Peyer's patch (tissue), 4 donors: ENCODE data around the gene CHRM1.

ENCODE experiments used
- CTCF ChIP-seq, 6 experiments: fragments of 450-650 bp in 4 of 6; fragments of 200-600 bp in 2 of 6; sonication (generic) in 1 of 6; IDR thresholded peaks; one replicate each; pipeline ENCODE4 v1.5.1; 2017 to 2019; ENCODE audit warnings: antibody characterized with exemption in 6 of 6, mild to moderate bottlenecking in 3 of 6, moderate library complexity in 1 of 6
- POLR2A ChIP-seq, 2 donors: fragments of 450-650 bp; IDR thresholded peaks; one replicate each; pipeline ENCODE4 v1.5.1; 2017; ENCODE audit warnings: antibody characterized with exemption in 2 of 2, mild to moderate bottlenecking in 2 of 2, moderate library complexity in 2 of 2

GRCh38 chr11:62926680-62927455, 5.7 kb upstream of the CHRM1 start:
- TF ChIP-seq POLR2A (IDR thresholded peaks at IDR 0.05) = no peak
- TF ChIP-seq CTCF (IDR thresholded peaks at IDR 0.05) = no peak
